Bone marrow (tissue), 2 donors: ENCODE data around the gene POU6F2.

Source experiments
- DNase-seq, 2 donors: peaks; one replicate each; lab custom pipeline; 2025; lab: John Stamatoyannopoulos, UW

POU6F2 gene

GRCh38 chr7:39252916-39253315 lies 275.2 kb downstream of the POU6F2 start:
- DNase-seq: no peak

GRCh38 chr7:39259391-39260003 lies 281.8 kb downstream of the POU6F2 start:
- no peak for DNase-seq

DNA sequence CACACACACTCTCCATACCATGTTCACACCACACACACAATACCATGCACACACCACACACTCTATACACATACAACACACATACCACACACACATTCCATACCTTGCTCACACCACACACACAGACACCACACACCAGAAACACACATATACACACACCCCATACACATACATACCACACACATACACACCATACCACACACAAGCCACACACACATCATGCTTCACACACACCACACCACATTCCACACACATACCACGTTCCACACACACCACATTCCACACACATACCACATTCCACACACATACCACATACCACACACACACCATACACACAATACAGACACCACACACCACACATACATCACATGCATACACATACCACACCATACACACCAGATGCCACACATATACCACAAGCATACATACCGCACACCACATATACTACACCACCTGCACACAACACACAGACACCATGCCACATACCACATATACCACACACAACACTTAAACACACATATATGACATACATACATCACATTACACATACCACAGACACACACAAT lies 282.7 kb downstream of the POU6F2 start:
- no peak for DNase-seq

DNA sequence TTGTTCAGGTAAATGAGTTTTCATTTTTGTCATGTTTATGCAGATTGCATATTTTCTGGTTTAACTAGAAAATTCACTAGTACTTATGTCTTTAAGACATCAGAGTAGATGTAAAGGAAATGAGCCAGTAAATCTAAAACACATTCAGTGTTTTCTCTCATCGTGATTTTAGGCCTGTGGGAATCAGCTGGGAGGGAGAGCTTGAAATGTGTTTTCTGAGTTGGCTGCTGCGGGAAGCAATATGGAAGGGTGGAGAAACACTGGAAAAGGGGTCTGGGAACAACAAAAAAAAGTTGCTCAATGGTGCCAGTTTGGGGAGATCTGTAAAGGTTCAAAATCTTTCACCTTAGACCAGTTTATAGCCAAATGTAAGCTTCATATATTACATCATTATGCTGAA lies 284.1 kb downstream of the POU6F2 start:
- DNase-seq: no peak

- DNase-seq: no peak
Measured at GRCh38 chr7:39265641-39266591, 288.2 kb downstream of the POU6F2 start.

DNA sequence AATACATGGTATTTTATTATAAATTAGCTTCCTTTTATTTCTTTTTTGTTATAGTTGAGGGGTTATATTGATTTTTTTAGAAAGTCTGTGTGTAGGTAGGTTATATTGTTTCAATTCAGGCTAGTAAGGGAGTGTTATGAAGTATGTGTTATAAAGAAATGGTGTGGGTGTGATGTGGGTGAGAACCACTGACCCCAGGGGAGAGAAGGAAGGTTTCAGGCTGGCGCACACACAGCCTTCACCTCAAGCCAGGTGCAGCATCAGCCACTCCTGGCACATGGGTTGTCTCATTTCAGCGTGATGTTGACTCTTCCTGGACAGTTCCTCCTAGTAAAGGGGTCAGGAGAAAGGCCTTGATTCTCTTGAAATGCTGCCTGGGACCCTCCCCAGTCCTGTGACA lies 291.3 kb downstream of the POU6F2 start:
- DNase-seq: no peak

GRCh38 chr7:39270018-39270417 lies 292.3 kb downstream of the POU6F2 start:
- no peak for DNase-seq

GRCh38 chr7:39271402-39271801 lies 293.7 kb downstream of the POU6F2 start:
- DNase-seq: no peak

DNA sequence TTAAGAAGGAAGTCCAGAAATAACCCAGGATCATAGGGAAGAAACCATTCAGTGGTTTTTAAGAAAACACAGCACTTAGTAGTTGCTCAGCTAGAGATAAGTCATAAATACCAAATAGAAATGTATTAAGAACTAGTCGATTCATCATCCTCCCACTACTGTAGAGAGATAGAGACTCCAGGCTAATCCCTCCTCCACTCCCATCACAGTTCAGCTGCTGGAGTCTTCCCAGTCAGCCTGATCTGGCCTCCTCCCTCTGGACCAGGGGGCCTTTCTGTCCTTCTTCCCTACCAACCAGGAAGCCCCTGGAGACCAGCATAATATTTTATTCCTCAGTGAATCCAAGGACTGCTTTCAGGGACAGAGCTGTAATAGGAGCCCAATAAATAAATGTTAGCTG lies 294.4 kb downstream of the POU6F2 start:
- no peak for DNase-seq

- no peak for DNase-seq
Measured at GRCh38 chr7:39272691-39273090, 295.0 kb downstream of the POU6F2 start.

DNA sequence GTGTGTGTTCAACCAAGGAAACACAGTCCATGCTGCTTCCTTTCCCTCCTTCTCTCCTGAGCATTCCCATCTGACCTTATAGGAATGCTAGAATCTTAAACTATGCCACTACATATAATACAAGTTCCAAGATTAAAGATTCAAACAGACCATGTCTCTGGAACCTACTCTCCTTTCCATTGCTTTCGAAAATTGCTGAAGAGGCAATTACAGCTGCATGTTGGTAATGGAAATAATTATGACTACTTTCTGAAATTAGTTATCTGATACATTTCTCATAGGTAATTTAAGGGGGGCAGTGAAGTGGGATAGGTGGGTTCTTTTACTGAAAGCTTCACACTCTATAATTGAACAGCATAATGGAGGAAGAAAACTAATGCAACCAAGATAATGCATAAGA lies 302.6 kb downstream of the POU6F2 start:
- DNase-seq: no peak

DNA sequence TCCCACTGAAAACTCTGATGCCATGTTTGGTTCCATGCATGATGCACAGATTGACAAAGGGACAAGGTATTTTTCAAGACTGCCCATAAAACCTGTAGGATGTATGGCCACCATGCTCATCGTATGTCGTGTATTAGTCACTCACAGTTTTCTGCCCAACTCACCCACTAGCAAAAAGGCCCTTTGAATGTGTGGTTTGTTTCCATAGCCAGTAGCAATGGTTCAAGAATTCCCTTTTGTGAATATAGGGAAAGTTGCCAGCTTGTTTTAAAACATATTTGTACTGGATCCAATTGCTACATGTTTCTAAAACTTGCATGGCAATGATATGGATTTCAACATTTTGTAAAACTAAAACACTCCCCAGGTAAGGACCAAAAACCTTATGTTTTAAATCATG lies 307.5 kb downstream of the POU6F2 start:
- DNase-seq: no peak

DNA sequence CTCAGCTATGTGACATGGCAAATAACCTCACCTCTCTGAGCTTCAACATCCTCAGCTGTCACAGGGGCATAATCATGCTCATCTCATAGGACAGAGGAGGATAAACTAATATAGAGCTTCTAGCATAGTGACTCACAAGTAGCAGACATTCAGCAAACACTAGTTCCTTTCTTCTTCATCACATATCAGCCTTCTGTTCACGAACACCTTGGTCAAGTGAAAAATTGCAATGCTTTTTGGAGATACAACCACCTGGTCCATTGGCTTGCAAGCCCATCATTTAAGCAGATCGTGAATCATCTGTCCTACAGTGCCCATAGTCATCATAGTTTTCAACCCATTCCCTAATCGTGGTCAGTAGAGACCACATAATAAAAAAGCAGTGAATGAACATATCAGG lies 310.6 kb downstream of the POU6F2 start:
- no peak for DNase-seq

GRCh38 chr7:39291628-39292410 lies 314.1 kb downstream of the POU6F2 start:
- no peak for DNase-seq

DNA sequence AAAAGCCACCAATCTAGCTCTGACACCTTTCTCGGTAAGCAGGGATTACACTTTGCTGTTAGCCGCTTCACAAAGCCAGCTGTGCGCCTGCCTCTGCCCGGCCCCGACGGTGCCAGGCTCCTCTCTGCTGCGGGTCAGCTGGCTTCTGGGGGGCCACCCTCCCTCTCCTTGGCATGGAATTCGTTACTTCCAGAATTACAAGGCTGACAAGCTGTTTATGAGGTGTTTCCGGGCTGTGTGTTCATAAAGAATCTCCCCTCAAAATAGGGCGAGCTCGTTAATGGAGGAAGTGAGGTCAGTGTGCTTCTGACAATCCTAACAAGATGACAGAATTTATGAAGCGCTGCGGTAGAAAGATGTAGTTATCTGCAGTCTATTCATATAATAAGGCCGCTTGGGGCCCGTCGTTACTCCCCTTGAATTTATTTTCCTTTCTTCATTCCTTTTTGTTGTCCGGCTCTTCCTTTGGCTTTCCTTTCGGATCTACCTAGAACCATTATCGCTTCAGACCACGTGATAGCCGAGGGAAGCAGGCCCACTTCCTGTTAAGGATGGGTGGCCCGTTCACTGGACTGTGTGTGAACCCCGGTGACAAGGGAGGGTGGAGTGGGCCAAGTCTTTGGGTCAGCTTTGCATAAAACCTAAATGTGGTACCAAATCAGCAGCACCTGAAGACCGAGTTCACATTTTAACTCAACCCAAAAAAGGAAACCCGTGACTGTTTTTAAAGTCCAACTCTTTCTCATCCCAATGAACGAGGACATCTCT lies 315.5 kb downstream of the POU6F2 start:
- no peak for DNase-seq

DNA sequence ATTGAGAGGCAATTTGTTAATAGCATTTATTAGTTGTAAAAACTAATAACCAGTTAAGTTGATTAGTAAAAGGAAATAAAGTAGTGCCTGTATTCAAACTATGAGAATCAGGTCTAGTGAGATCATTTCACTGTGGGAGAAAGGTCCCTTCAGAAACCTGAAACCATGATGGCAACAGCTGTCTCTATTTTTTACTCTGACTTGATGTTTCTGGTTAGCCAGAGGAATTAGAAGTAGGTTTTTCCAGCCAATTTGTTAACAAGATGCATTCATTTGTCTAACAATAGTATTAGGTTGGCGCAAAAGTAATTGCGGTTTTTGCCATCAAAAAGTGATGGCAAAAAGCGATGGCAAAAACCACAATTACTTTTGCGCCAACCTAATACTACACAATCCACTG lies 316.3 kb downstream of the POU6F2 start:
- no peak for DNase-seq

- DNase-seq: no peak
Measured at GRCh38 chr7:39295796-39296195, 318.1 kb downstream of the POU6F2 start.

GRCh38 chr7:39299695-39300094 lies 322.0 kb downstream of the POU6F2 start:
- DNase-seq: no peak

GRCh38 chr7:39300276-39300675 lies 322.6 kb downstream of the POU6F2 start:
- DNase-seq: no peak

DNA sequence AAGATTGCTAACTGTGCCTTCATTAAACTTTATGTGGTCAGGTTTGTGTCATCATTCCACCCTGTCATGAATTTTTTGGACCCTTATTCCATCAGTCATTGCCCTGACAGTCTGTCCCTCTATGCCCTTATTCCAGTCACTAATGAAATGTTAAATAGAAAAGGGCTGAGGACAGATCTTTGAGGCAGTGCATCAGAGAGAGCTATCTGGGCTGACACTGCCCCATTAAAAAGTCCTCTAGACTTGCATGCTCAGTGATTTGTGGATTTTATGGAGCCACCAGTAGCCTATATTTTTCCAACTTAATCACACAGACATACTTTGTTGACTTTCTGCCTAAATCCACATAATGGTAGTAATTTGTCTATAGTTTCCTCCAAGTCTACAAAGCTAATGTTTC lies 323.8 kb downstream of the POU6F2 start:
- no peak for DNase-seq

DNA sequence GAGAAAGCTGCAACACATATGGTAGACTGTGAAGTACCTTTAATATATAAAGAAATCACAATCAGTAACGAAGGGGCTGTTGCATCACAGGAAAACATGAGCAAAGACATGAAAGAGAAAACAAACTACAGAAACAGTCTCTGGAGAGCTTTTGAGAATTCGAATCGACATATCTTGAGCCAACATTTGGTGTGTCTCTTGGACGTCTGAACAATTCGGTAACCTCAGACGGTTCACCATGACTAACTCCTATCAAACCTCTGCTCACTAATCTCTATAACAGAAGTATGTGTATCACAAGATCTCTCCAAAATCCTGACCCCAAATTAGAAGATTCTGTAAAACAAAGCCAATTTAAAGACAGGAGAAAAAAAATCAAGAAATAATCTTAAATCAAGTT lies 326.5 kb downstream of the POU6F2 start:
- DNase-seq: no peak
